Measurements from ENCODE around the gene TMEM192.
"Not testable (repeated sequence)": the region's sequence is repeated elsewhere in the genome, so short reads cannot be mapped to it uniquely, and the experiment has no call there.

TMEM192 gene

GRCh38 chr4:165088366-165088765 lies 24.3 kb downstream of the TMEM192 start:
- H3K4me1 ChIP-seq (ENCODE audit: control insufficient read depth, insufficient read depth, low read length): no peaks in the 10 kb centered on the region
- no peak overlapping the region for H3K4me3 ChIP-seq (ENCODE audit: low read length)
- no peaks in the 10 kb centered on the region for H3K9me3 ChIP-seq (ENCODE audit: control insufficient read depth, low read length)
- H3K27me3 ChIP-seq (ENCODE audit: control insufficient read depth, insufficient read depth, low read length): no peaks in the 10 kb centered on the region
- no peak overlapping the region for H3K9ac ChIP-seq (ENCODE audit: low read length)
- H3K36me3 ChIP-seq (ENCODE audit: control insufficient read depth, insufficient read depth, low read length): no peaks in the 10 kb centered on the region

DNA sequence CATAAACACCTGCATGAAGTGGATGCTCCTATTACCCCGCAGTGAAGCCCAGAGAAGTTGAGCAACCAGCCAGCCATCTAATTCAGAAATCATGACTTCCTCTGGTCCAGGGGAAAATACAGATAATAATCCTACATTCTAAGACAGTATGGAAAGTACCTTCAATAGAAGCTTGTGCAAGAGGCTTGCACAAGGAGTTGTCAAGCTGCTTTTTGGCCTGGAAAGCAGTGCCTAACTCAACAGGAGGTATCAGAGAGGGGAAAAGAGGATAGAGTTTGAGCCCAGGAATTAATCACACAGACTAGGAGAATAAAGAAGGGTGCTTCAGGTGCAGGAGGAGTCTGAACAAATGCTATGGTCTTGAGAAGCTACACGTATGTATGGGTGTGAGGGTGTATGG lies 26.7 kb downstream of the TMEM192 start:
- H3K9ac ChIP-seq (ENCODE audit: low read length): no peak overlapping the region
- H3K4me3 ChIP-seq (ENCODE audit: low read length): no peak overlapping the region
- H3K36me3 ChIP-seq (ENCODE audit: control insufficient read depth, insufficient read depth, low read length): no peaks in the 10 kb centered on the region
- H3K9me3 ChIP-seq (ENCODE audit: control insufficient read depth, low read length): no peaks in the 10 kb centered on the region
- no peaks in the 10 kb centered on the region for H3K4me1 ChIP-seq (ENCODE audit: control insufficient read depth, insufficient read depth, low read length)
- H3K27me3 ChIP-seq (ENCODE audit: control insufficient read depth, insufficient read depth, low read length): no peaks in the 10 kb centered on the region

GRCh38 chr4:165084787-165085186 lies 27.9 kb downstream of the TMEM192 start:
- not testable (repeated sequence) for H3K36me3 ChIP-seq (ENCODE audit: control insufficient read depth, insufficient read depth, low read length); H3K9ac ChIP-seq (ENCODE audit: low read length); H3K9me3 ChIP-seq (ENCODE audit: control insufficient read depth, low read length); H3K4me1 ChIP-seq (ENCODE audit: control insufficient read depth, insufficient read depth, low read length); H3K4me3 ChIP-seq (ENCODE audit: low read length); H3K27me3 ChIP-seq (ENCODE audit: control insufficient read depth, insufficient read depth, low read length)

GRCh38 chr4:165079476-165079875 lies 33.2 kb downstream of the TMEM192 start:
- H3K4me1 ChIP-seq (ENCODE audit: control insufficient read depth, insufficient read depth, low read length): no peaks in the 10 kb centered on the region
- no peaks in the 10 kb centered on the region for H3K9me3 ChIP-seq (ENCODE audit: control insufficient read depth, low read length)
- no peaks in the 10 kb centered on the region for H3K36me3 ChIP-seq (ENCODE audit: control insufficient read depth, insufficient read depth, low read length)
- no peaks in the 10 kb centered on the region for H3K27me3 ChIP-seq (ENCODE audit: control insufficient read depth, insufficient read depth, low read length)
- H3K4me3 ChIP-seq (ENCODE audit: low read length): no peak overlapping the region
- H3K9ac ChIP-seq (ENCODE audit: low read length): no peak overlapping the region

GRCh38 chr4:165077034-165077578 lies 35.6 kb downstream of the TMEM192 start:
- Histone ChIP-seq H3K27me3 (ENCODE audit: control insufficient read depth, insufficient read depth, low read length) (no peaks in the 10 kb centered on the region), H3K9ac (ENCODE audit: low read length) (no peak overlapping the region), H3K4me3 (ENCODE audit: low read length) (no peak overlapping the region), H3K9me3 (ENCODE audit: control insufficient read depth, low read length) (no peaks in the 10 kb centered on the region), H3K4me1 (ENCODE audit: control insufficient read depth, insufficient read depth, low read length) (no peaks in the 10 kb centered on the region), H3K36me3 (ENCODE audit: control insufficient read depth, insufficient read depth, low read length) (no peaks in the 10 kb centered on the region)

DNA sequence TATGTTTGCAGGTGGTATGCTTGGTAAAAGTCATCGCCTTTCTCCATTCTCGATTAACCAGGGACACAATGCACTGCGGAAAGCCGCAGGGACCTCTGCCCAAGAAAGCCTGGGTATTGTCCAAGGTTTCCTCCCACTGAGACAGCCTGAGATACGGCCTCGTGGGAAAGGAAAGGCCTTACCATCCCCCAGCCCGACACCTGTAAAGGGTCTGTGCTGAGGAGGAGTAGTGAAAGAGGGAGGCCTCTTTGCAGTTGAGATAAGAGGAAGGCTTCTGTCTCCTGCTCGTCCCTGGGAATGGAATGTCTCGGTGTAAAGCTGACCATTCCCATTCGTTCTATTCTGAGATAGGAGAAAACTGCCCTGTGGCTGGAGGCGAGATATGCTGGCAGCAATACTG lies 39.3 kb downstream of the TMEM192 start:
- H3K4me3 ChIP-seq (ENCODE audit: low read length); H3K9ac ChIP-seq (ENCODE audit: low read length); H3K9me3 ChIP-seq (ENCODE audit: control insufficient read depth, low read length); H3K27me3 ChIP-seq (ENCODE audit: control insufficient read depth, insufficient read depth, low read length); H3K36me3 ChIP-seq (ENCODE audit: control insufficient read depth, insufficient read depth, low read length); H3K4me1 ChIP-seq (ENCODE audit: control insufficient read depth, insufficient read depth, low read length): not testable (repeated sequence)

DNA sequence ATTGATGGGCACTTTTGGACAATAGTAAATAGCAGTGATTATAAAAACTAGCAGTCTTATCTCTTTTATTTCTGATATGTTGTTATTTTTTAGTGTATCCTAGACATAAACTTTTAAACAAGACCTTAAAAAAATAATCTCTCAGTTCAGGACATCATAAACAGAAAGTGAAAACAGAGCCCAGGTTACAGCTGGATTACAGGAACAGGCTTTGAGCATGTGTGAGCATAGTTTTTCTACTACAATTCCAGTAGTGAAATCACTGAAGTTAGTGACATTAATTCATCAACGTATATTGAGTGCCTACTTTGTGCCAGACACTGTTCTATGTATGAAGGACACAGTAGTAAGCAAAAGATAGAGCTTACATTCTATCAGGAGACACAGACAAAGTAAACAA lies 42.1 kb downstream of the TMEM192 start:
- no peaks in the 10 kb centered on the region for H3K4me1 ChIP-seq (ENCODE audit: control insufficient read depth, insufficient read depth, low read length)
- no peaks in the 10 kb centered on the region for H3K36me3 ChIP-seq (ENCODE audit: control insufficient read depth, insufficient read depth, low read length)
- H3K4me3 ChIP-seq (ENCODE audit: low read length): no peak overlapping the region
- no peak overlapping the region for H3K9ac ChIP-seq (ENCODE audit: low read length)
- H3K27me3 ChIP-seq (ENCODE audit: control insufficient read depth, insufficient read depth, low read length): no peaks in the 10 kb centered on the region
- H3K9me3 ChIP-seq (ENCODE audit: control insufficient read depth, low read length): no peaks in the 10 kb centered on the region

- Histone ChIP-seq H3K4me3 (ENCODE audit: low read length) (no peak overlapping the region), H3K27me3 (ENCODE audit: control insufficient read depth, insufficient read depth, low read length) (no peaks in the 10 kb centered on the region), H3K36me3 (ENCODE audit: control insufficient read depth, insufficient read depth, low read length) (no peaks in the 10 kb centered on the region), H3K4me1 (ENCODE audit: control insufficient read depth, insufficient read depth, low read length) (no peaks in the 10 kb centered on the region), H3K9ac (ENCODE audit: low read length) (no peak overlapping the region), H3K9me3 (ENCODE audit: control insufficient read depth, low read length) (no peaks in the 10 kb centered on the region)
Observed at GRCh38 chr4:165060938-165061337, 51.7 kb downstream of the TMEM192 start.

GRCh38 chr4:165059386-165059785 lies 53.3 kb downstream of the TMEM192 start:
- H3K9me3 ChIP-seq (ENCODE audit: control insufficient read depth, low read length): no peaks in the 10 kb centered on the region
- H3K4me3 ChIP-seq (ENCODE audit: low read length): no peak overlapping the region
- H3K4me1 ChIP-seq (ENCODE audit: control insufficient read depth, insufficient read depth, low read length): no peaks in the 10 kb centered on the region
- H3K36me3 ChIP-seq (ENCODE audit: control insufficient read depth, insufficient read depth, low read length): no peaks in the 10 kb centered on the region
- no peak overlapping the region for H3K9ac ChIP-seq (ENCODE audit: low read length)
- no peaks in the 10 kb centered on the region for H3K27me3 ChIP-seq (ENCODE audit: control insufficient read depth, insufficient read depth, low read length)

GRCh38 chr4:165058666-165059065 lies 54.0 kb downstream of the TMEM192 start:
- no peak overlapping the region for H3K9ac ChIP-seq (ENCODE audit: low read length)
- no peak overlapping the region for H3K4me3 ChIP-seq (ENCODE audit: low read length)

DNA sequence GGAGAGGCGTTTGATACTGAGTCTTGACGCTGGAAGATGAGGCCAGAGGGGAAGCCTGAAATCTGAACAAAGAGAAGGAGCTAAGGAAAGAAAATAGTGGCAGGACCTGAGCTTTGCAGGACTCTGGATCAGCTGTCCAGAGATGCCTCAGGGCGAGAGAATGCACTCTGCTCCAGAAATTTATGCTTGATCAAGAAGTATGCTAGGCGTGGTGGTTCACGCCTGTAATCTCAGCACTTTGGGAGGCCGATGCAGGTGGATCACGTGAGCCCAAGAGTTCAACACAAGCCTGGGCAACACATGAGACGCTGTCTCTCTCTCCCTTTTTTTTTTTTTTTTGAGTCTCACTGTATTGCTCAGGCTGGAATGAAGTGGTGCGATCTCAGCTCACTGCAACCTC lies 57.1 kb downstream of the TMEM192 start:
- Histone ChIP-seq H3K9ac (ENCODE audit: low read length) (no peak overlapping the region), H3K4me3 (ENCODE audit: low read length) (no peak overlapping the region), H3K9me3 (ENCODE audit: control insufficient read depth, low read length) (no peaks in the 10 kb centered on the region), H3K4me1 (ENCODE audit: control insufficient read depth, insufficient read depth, low read length) (no peaks in the 10 kb centered on the region), H3K27me3 (ENCODE audit: control insufficient read depth, insufficient read depth, low read length) (no peaks in the 10 kb centered on the region), H3K36me3 (ENCODE audit: control insufficient read depth, insufficient read depth, low read length) (no peaks in the 10 kb centered on the region)

More at GRCh38 chr4:165058666-165059065, 54.0 kb downstream of the TMEM192 start:
- no peaks in the 10 kb centered on the region for H3K27me3 ChIP-seq (ENCODE audit: control insufficient read depth, insufficient read depth, low read length)
- H3K4me1 ChIP-seq (ENCODE audit: control insufficient read depth, insufficient read depth, low read length): no peaks in the 10 kb centered on the region
- H3K9me3 ChIP-seq (ENCODE audit: control insufficient read depth, low read length): no peaks in the 10 kb centered on the region
- no peaks in the 10 kb centered on the region for H3K36me3 ChIP-seq (ENCODE audit: control insufficient read depth, insufficient read depth, low read length)

DNA sequence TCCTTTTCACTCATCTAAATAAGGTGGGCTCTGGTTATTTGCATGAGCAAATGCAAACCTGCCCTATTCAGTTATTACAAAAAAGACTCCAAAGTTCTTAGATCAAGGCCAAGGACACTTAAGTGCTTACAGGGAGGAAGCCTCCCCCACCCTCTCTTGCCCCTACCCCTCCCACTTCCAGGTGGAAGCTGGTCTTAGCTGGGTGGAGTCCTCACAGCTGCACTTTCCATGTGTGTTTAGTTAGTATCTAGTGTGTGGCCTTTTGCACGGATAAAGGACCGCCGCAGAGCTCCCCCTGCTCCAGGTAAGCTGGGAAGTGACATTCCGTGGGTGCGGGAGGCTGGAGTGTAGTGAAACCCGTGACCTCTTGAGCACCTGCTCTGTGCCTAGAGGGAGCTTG lies 59.0 kb downstream of the TMEM192 start, which contains the start of gene TRIM75:
Gene TRIM75 (plus strand): TSS at position 222 of the 400 bp plus-strand sequence. CDS start 5,282 bp downstream, outside the sequence.
- no peaks in the 10 kb centered on the region for H3K4me1 ChIP-seq (ENCODE audit: control insufficient read depth, insufficient read depth, low read length)
- H3K4me3 ChIP-seq (ENCODE audit: low read length): no peak within 1 kb of the TSS
- no peaks in the 10 kb centered on the region for H3K27me3 ChIP-seq (ENCODE audit: control insufficient read depth, insufficient read depth, low read length)
- no peak within 1 kb of the TSS for H3K9ac ChIP-seq (ENCODE audit: low read length)
- H3K36me3 ChIP-seq (ENCODE audit: control insufficient read depth, insufficient read depth, low read length): no peaks in the 10 kb centered on the region
- no peaks in the 10 kb centered on the region for H3K9me3 ChIP-seq (ENCODE audit: control insufficient read depth, low read length)

GRCh38 chr4:165052627-165053026 lies 60.0 kb downstream of the TMEM192 start:
- Histone ChIP-seq H3K27me3 (ENCODE audit: control insufficient read depth, insufficient read depth, low read length) (no peaks in the 10 kb centered on the region), H3K4me1 (ENCODE audit: control insufficient read depth, insufficient read depth, low read length) (no peaks in the 10 kb centered on the region), H3K36me3 (ENCODE audit: control insufficient read depth, insufficient read depth, low read length) (no peaks in the 10 kb centered on the region), H3K4me3 (ENCODE audit: low read length) (no peak overlapping the region), H3K9me3 (ENCODE audit: control insufficient read depth, low read length) (no peaks in the 10 kb centered on the region), H3K9ac (ENCODE audit: low read length) (no peak overlapping the region)

Measured in mucosa of stomach (tissue), 1 donor.